H9 (cell line): ENCODE data around the gene PRSS38. TPM values are rescaled to one million over a fixed set of nuclear protein-coding genes. Genes with fewer than 3 reads are reported as not detected.

Source experiments
- DNase-seq: peaks from one replicate; pipeline ENCODE4 v3.0.0-alpha.2; 2017
- H2AFZ ChIP-seq: one replicate; pipeline ENCODE4 v1.6.1; 2013; ENCODE audit warnings: mild to moderate bottlenecking, low read length, control low read depth, moderate library complexity
- H2AK5ac ChIP-seq: 2 replicates; pipeline ENCODE4 v1.6.1; 2013; ENCODE audit warnings: low read length, control low read depth, mixed read lengths; ENCODE audit not compliant: insufficient read length
- H2BK120ac ChIP-seq: one replicate; pipeline ENCODE4 v1.6.1; 2013; ENCODE audit warnings: low read depth, mild to moderate bottlenecking, low read length, control low read depth, inconsistent platforms; ENCODE audit not compliant: poor library complexity, severe bottlenecking
- H2BK12ac ChIP-seq: 2 replicates; pipeline ENCODE4 v1.6.1; 2013; ENCODE audit warnings: low read length, control low read depth, mixed read lengths, low read depth; ENCODE audit not compliant: insufficient read length
- H2BK15ac ChIP-seq: 2 replicates; pipeline ENCODE4 v1.6.1; 2013; ENCODE audit warnings: low read depth, low read length, control low read depth
- H2BK20ac ChIP-seq: one replicate; pipeline ENCODE4 v1.6.1; 2013; ENCODE audit warnings: low read depth, mild to moderate bottlenecking, low read length, control low read depth, inconsistent platforms; ENCODE audit not compliant: poor library complexity, severe bottlenecking
- H2BK5ac ChIP-seq: 2 replicates; pipeline ENCODE4 v1.6.1; 2013; ENCODE audit warnings: low read length, control low read depth, mixed read lengths; ENCODE audit not compliant: insufficient read length
- H3K14ac ChIP-seq: 2 replicates; pipeline ENCODE4 v1.6.1; 2013; ENCODE audit warnings: low read length, control low read depth; ENCODE audit not compliant: insufficient read depth
- H3K18ac ChIP-seq: 2 replicates; pipeline ENCODE4 v1.6.1; 2013; ENCODE audit warnings: low read depth, mild to moderate bottlenecking, mixed read lengths, low read length, control low read depth; ENCODE audit not compliant: insufficient read length
- H3K23ac ChIP-seq: 2 replicates; pipeline ENCODE4 v1.6.1; 2013; ENCODE audit warnings: low read length, control low read depth, mixed read lengths, low read depth; ENCODE audit not compliant: insufficient read length
- H3K23me2 ChIP-seq: 2 replicates; pipeline ENCODE4 v1.6.1; 2013; ENCODE audit warnings: low read depth, mild to moderate bottlenecking, mixed read lengths, low read length, control low read depth; ENCODE audit not compliant: insufficient read length, poor library complexity, severe bottlenecking
- H3K27ac ChIP-seq: 2 replicates; pipeline ENCODE4 v1.5.1; 2013; ENCODE audit warnings: low read length, control low read depth, mixed read lengths, low read depth; ENCODE audit not compliant: insufficient read length
- H3K27me3 ChIP-seq: 2 replicates; pipeline ENCODE4 v1.6.1; 2013; ENCODE audit warnings: low read length, control low read depth, inconsistent platforms; ENCODE audit not compliant: insufficient read depth
- H3K4ac ChIP-seq: 2 replicates; pipeline ENCODE4 v1.6.1; 2013; ENCODE audit warnings: low read depth, mild to moderate bottlenecking, control low read depth, inconsistent platforms, low read length, moderate library complexity
- H3K4me1 ChIP-seq: 2 replicates; pipeline ENCODE4 v1.6.1; 2013; ENCODE audit warnings: low read length, control low read depth, inconsistent platforms; ENCODE audit not compliant: insufficient read depth
- H3K4me2 ChIP-seq: 2 replicates; pipeline ENCODE4 v1.6.1; 2013; ENCODE audit warnings: low read length, control low read depth, mixed read lengths; ENCODE audit not compliant: insufficient read length, insufficient read depth
- H3K56ac ChIP-seq: 2 replicates; pipeline ENCODE4 v1.6.1; 2013; ENCODE audit warnings: low read depth, mild to moderate bottlenecking, mixed read lengths, low read length, control low read depth; ENCODE audit not compliant: insufficient read length
- H3K79me1 ChIP-seq: 2 replicates; pipeline ENCODE4 v1.6.1; 2013; ENCODE audit warnings: low read depth, mild to moderate bottlenecking, moderate library complexity, low read length, control low read depth, inconsistent platforms; ENCODE audit not compliant: insufficient read depth, poor library complexity, severe bottlenecking
- H3K79me2 ChIP-seq: 2 replicates; pipeline ENCODE4 v1.6.1; 2013; ENCODE audit warnings: low read length, control low read depth, inconsistent platforms; ENCODE audit not compliant: insufficient read depth
- H3K9ac ChIP-seq: 2 replicates; pipeline ENCODE4 v1.6.1; 2013; ENCODE audit warnings: low read length, control low read depth, mixed read lengths; ENCODE audit not compliant: insufficient read length; ENCODE audit errors: extremely low read depth
- H3K9me3 ChIP-seq: one replicate; pipeline ENCODE4 v1.6.1; 2013; ENCODE audit warnings: low read depth, low read length, inconsistent platforms; ENCODE audit not compliant: control insufficient read depth
- H3T11ph ChIP-seq: one replicate; pipeline ENCODE4 v1.6.1; 2013; ENCODE audit warnings: mild to moderate bottlenecking, low read length, control low read depth, inconsistent platforms
- H4K20me1 ChIP-seq: one replicate; pipeline ENCODE4 v1.6.1; 2013; ENCODE audit not compliant: control insufficient read depth, insufficient read length, insufficient read depth
- H4K5ac ChIP-seq: 2 replicates; pipeline ENCODE4 v1.6.1; 2013; ENCODE audit warnings: low read depth, mild to moderate bottlenecking, mixed read lengths, low read length, control low read depth; ENCODE audit not compliant: insufficient read length
- H4K8ac ChIP-seq: replicated peaks from 2 replicates; pipeline ENCODE4 v1.6.1; 2013; ENCODE audit warnings: low read length, control low read depth, mixed read lengths, low read depth; ENCODE audit not compliant: insufficient read length
- H4K91ac ChIP-seq: 2 replicates; pipeline ENCODE4 v1.6.1; 2013; ENCODE audit warnings: low read depth, mild to moderate bottlenecking, moderate library complexity, mixed read lengths, low read length, control low read depth; ENCODE audit not compliant: insufficient read length
- H3K27ac Mint-ChIP-seq, 3 experiments: 2 replicates in 2 of 3; 3 replicates in 1 of 3; pipeline ENCODE4 v1.8.0; 2020 to 2021; ENCODE audit warnings: mixed read lengths in 3 of 3, mild to moderate bottlenecking in 1 of 3, moderate library complexity in 1 of 3
- H3K27me3 Mint-ChIP-seq: 2 replicates; pipeline ENCODE4 v1.8.0; 2021; ENCODE audit warnings: low read depth, mild to moderate bottlenecking, moderate library complexity, mixed read lengths
- H3K36me3 Mint-ChIP-seq, 3 experiments: 2 replicates in 2 of 3; 3 replicates in 1 of 3; pipeline ENCODE4 v1.8.0; 2020 to 2021; ENCODE audit warnings: low read depth in 3 of 3, mixed read lengths in 3 of 3; ENCODE audit not compliant: insufficient read depth in 1 of 3
- H3K4me1 Mint-ChIP-seq, 2 experiments: 2 replicates each; pipeline ENCODE4 v1.8.0; 2020; ENCODE audit warnings: mixed read lengths in 2 of 2
- H3K4me3 Mint-ChIP-seq, 2 experiments: 2 replicates in 1 of 2; 3 replicates in 1 of 2; pipeline ENCODE4 v1.8.0; 2020 to 2021; ENCODE audit warnings: mild to moderate bottlenecking in 2 of 2, mixed read lengths in 2 of 2, moderate library complexity in 1 of 2
- H3K9me3 Mint-ChIP-seq, 2 experiments: 2 replicates in 1 of 2; 3 replicates in 1 of 2; pipeline ENCODE4 v1.8.0; 2020; ENCODE audit warnings: mild to moderate bottlenecking in 2 of 2, mixed read lengths in 2 of 2, moderate library complexity in 1 of 2
- WGBS: extraction: QIAGEN DNeasy Blood & Tissue Kit; methylation state at CpG from one replicate; pipeline ENCODE4 v1.1.7; 2013; ENCODE audit warnings: missing lambda C conversion rate, low lambda C conversion rate, mixed read lengths; ENCODE audit not compliant: insufficient read length; ENCODE audit errors: extremely low coverage; 5-methylcytosine and 5-hydroxymethylcytosine counted together
- total RNA-seq: library from RNA; stranded (reverse); gene quantifications from 2 replicates; pipeline ENCODE4 v1.2.1, GENCODE V29; 2021
- TF ChIP-seq, protein P1 (sequence below): fragments of 200-600 bp; sonication (generic); conservative IDR thresholded peaks from 3 replicates; pipeline ENCODE4 v1.8.0; 2021; ENCODE audit warnings: antibody characterized with exemption, mild to moderate bottlenecking

PRSS38 gene
- total RNA-seq, 1 experiment from 2014 or later, result not detected

DNA sequence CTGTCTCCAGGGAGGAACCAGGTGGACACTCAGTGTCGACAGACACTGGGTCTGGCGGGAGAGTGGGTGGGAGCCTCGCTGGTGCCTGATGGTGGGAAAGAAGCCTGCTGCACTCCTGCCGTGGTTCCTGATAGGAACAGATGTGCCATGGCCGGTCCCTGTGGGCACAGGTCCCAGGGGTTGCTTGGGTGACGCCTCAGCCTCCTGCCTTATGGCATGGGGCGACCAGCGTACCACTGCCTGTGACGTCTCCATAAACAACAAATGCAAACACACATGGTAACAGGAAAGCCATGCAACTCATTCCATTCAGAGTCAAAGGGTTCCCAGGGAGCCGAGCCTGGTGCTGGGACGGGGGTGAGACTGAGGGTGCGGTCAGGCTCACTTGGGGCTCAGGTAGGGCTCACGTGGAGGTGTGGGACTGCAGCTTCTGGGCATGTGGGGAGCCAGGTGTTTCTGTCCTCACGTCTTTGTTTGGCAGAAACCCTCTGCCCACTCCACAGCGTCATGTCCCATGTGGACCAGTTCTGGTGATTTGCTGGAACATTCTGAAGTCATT is 45.5 kb upstream of the PRSS38 start:
- Mint-ChIP-seq H3K4me1 (no peaks in the 10 kb centered on the region), H3K4me3 (no peak overlapping the region), H3K27me3 (no peaks in the 10 kb centered on the region), H3K27ac (no peak overlapping the region), H3K36me3 (peaks cover 19 to 51% (median 45%) of the 10 kb centered on the region in 3 experiments), H3K9me3 (no peaks in the 10 kb centered on the region)
- Histone ChIP-seq H2BK12ac (no peak overlapping the region), H3K27me3 (no peaks in the 10 kb centered on the region), H4K5ac (no peak overlapping the region), H2BK5ac (no peak overlapping the region), H3T11ph (no peak overlapping the region), H3K4ac (no peak overlapping the region), H3K18ac (no peak overlapping the region), H3K56ac (no peak overlapping the region), H2BK15ac (no peak overlapping the region), H4K20me1 (no peaks in the 10 kb centered on the region), H3K9me3 (no peaks in the 10 kb centered on the region), H3K9ac (no peak overlapping the region), H4K8ac (no peak overlapping the region), H2AFZ (no peak overlapping the region), H3K79me1 (no peaks in the 10 kb centered on the region), H3K4me1 (no peaks in the 10 kb centered on the region), H3K14ac (no peak overlapping the region), H2AK5ac (no peak overlapping the region), H3K79me2 (no peaks in the 10 kb centered on the region), H3K23ac (no peak overlapping the region), H2BK20ac (no peak overlapping the region), H3K4me2 (no peak overlapping the region), H3K27ac (no peak overlapping the region), H4K91ac (no peak overlapping the region), H3K23me2 (no peaks in the 10 kb centered on the region), H2BK120ac (no peak overlapping the region)
- TF ChIP-seq, protein P1, sequence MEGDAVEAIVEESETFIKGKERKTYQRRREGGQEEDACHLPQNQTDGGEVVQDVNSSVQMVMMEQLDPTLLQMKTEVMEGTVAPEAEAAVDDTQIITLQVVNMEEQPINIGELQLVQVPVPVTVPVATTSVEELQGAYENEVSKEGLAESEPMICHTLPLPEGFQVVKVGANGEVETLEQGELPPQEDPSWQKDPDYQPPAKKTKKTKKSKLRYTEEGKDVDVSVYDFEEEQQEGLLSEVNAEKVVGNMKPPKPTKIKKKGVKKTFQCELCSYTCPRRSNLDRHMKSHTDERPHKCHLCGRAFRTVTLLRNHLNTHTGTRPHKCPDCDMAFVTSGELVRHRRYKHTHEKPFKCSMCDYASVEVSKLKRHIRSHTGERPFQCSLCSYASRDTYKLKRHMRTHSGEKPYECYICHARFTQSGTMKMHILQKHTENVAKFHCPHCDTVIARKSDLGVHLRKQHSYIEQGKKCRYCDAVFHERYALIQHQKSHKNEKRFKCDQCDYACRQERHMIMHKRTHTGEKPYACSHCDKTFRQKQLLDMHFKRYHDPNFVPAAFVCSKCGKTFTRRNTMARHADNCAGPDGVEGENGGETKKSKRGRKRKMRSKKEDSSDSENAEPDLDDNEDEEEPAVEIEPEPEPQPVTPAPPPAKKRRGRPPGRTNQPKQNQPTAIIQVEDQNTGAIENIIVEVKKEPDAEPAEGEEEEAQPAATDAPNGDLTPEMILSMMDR, result no peak
- WGBS, result no CpG with 5 or more reads among the region's 15 CpGs
- no peak for DNase-seq
